ENCODE measurements around the gene TGFBR3.

Gene TGFBR3

GRCh38 chr1:91885716-91886506 lies at the start of gene TGFBR3:
Gene TGFBR3 (minus strand): TSS chr1:91886151. CDS start chr1:91861531, 24,620 bp downstream.
- Histone ChIP-seq H3K36me3 (ENCODE audit: control insufficient read depth in 1 of 2, insufficient read depth in 2 of 2, low read length in 2 of 2) (no peaks in the 10 kb centered on the region), H3K4me1 (ENCODE audit: control insufficient read depth in 1 of 2, insufficient read depth in 2 of 2, low read length in 2 of 2) (peaks cover 0 to 11% of the 10 kb centered on the region in 2 donors), H3K4me3 (ENCODE audit: low read depth in 1 of 2, low read length in 2 of 2) (peak within 1 kb of the TSS; percentile 77 to 97), H3K27me3 (ENCODE audit: low read depth, low read length) (no peaks in the 10 kb centered on the region), H3K27ac (ENCODE audit: low read length) (peak within 1 kb of the TSS; percentile 71), H3K9me3 (ENCODE audit: control insufficient read depth in 1 of 2, low read length in 2 of 2) (no peaks in the 10 kb centered on the region)

DNA sequence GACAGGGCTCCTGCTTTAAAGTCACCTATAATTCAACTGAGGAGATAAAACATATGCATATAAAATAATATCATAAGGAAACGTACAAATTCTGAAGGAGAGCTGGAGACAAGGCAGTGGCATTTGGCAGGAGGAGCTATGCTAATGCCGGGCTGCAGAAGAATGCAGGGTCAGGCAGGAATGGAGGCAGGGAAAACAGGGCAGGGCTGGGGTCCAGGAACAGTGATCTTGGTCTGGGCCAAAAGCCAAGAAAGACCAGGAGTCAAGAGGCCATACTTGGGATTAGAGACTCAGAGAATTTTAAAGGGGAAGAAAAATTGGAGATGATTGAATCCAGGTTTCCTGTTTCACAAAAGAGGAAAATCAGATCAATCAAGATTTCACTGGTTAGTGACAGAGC lies 43.3 kb upstream of the TGFBR3 start:
- H3K36me3 ChIP-seq (ENCODE audit: control insufficient read depth in 1 of 2, insufficient read depth in 2 of 2, low read length in 2 of 2), result no peaks in the 10 kb centered on the region
- no peaks in the 10 kb centered on the region for H3K4me1 ChIP-seq (ENCODE audit: control insufficient read depth in 1 of 2, insufficient read depth in 2 of 2, low read length in 2 of 2)
- H3K27ac ChIP-seq (ENCODE audit: low read length), result no peak overlapping the region
- no peaks in the 10 kb centered on the region for H3K27me3 ChIP-seq (ENCODE audit: low read depth, low read length)
- H3K9me3 ChIP-seq (ENCODE audit: control insufficient read depth in 1 of 2, low read length in 2 of 2), result no peaks in the 10 kb centered on the region
- H3K4me3 ChIP-seq (ENCODE audit: low read depth in 1 of 2, low read length in 2 of 2), result no peak overlapping the region

- no peak overlapping the region for H3K4me3 ChIP-seq (ENCODE audit: low read depth in 1 of 2, low read length in 2 of 2)
- no peaks in the 10 kb centered on the region for H3K4me1 ChIP-seq (ENCODE audit: control insufficient read depth in 1 of 2, insufficient read depth in 2 of 2, low read length in 2 of 2)
- H3K27me3 ChIP-seq (ENCODE audit: low read depth, low read length), result no peaks in the 10 kb centered on the region
- no peaks in the 10 kb centered on the region for H3K9me3 ChIP-seq (ENCODE audit: control insufficient read depth in 1 of 2, low read length in 2 of 2)
- no peaks in the 10 kb centered on the region for H3K36me3 ChIP-seq (ENCODE audit: control insufficient read depth in 1 of 2, insufficient read depth in 2 of 2, low read length in 2 of 2)
- H3K27ac ChIP-seq (ENCODE audit: low read length), result no peak overlapping the region
Measured at GRCh38 chr1:91928026-91928425, 42.1 kb upstream of the TGFBR3 start.

DNA sequence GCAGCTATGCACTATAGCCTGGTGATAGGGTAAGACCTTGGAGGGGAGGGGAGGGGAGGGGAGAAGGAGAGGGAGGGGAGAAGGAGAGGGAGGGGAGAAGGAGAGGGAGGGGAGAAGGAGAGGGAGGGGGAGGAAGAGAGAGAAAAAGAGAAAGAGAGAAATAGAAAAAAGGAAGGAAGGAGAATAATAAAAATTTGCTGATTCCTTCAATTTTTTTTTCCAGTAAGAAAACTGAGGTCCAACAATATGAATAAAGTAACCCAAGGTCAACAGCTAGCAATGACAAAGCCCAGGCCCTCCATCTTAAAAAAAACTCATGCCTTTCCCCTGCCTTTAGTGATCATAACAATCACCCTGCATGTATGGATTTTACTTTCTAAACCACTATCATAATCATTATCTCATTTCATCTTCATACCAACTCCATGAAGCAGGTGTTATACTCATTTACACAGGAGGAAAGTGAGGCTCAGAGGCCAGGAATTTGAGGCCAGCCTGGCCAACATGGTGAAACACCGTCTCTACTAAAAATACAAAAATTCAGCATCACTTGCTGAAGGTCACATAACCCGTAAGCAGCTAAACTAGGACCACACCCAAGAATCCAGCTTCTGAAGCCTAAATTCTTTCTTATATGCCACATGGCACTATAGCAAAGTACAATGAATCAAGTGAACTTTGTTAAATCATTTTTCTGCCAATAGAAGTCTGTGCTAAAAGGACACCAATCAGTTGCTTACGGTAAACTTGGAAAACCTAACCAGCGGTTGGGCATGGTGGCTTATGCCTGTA lies 39.9 kb upstream of the TGFBR3 start:
- no peaks in the 10 kb centered on the region for H3K9me3 ChIP-seq (ENCODE audit: control insufficient read depth in 1 of 2, low read length in 2 of 2)
- H3K4me3 ChIP-seq (ENCODE audit: low read depth in 1 of 2, low read length in 2 of 2), result no peak overlapping the region
- H3K4me1 ChIP-seq (ENCODE audit: control insufficient read depth in 1 of 2, insufficient read depth in 2 of 2, low read length in 2 of 2), result no peaks in the 10 kb centered on the region
- H3K27me3 ChIP-seq (ENCODE audit: low read depth, low read length), result no peaks in the 10 kb centered on the region
- no peak overlapping the region for H3K27ac ChIP-seq (ENCODE audit: low read length)
- no peaks in the 10 kb centered on the region for H3K36me3 ChIP-seq (ENCODE audit: control insufficient read depth in 1 of 2, insufficient read depth in 2 of 2, low read length in 2 of 2)

- Histone ChIP-seq H3K4me3 (ENCODE audit: low read depth in 1 of 2, low read length in 2 of 2) (no peak overlapping the region), H3K36me3 (ENCODE audit: control insufficient read depth in 1 of 2, insufficient read depth in 2 of 2, low read length in 2 of 2) (no peaks in the 10 kb centered on the region), H3K27me3 (ENCODE audit: low read depth, low read length) (no peaks in the 10 kb centered on the region), H3K4me1 (ENCODE audit: control insufficient read depth in 1 of 2, insufficient read depth in 2 of 2, low read length in 2 of 2) (no peaks in the 10 kb centered on the region), H3K27ac (ENCODE audit: low read length) (no peak overlapping the region), H3K9me3 (ENCODE audit: control insufficient read depth in 1 of 2, low read length in 2 of 2) (no peaks in the 10 kb centered on the region)
Measured at GRCh38 chr1:91924146-91924545, 38.2 kb upstream of the TGFBR3 start.

DNA sequence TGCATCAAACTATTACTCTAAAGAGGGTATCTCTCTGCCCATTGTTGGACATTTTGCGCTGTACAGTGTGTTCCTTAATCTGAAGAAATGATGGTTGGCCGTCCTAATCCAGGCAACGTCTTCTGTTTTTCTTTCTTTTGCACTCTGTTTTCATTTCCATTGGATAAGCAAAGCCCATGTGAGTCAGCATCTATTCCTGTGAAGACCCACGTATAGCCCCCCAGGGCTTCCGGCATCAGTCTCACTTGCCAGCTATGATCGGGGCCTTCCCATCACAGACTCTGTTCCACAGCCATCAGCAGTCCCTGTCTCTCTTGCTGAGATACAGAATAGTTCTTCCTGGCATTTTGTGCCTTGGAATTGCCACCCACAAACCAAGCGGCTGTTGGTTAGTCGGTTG lies 34.0 kb upstream of the TGFBR3 start:
- H3K9me3 ChIP-seq (ENCODE audit: control insufficient read depth in 1 of 2, low read length in 2 of 2), result no peaks in the 10 kb centered on the region
- no peaks in the 10 kb centered on the region for H3K36me3 ChIP-seq (ENCODE audit: control insufficient read depth in 1 of 2, insufficient read depth in 2 of 2, low read length in 2 of 2)
- no peak overlapping the region for H3K27ac ChIP-seq (ENCODE audit: low read length)
- no peak overlapping the region for H3K4me3 ChIP-seq (ENCODE audit: low read depth in 1 of 2, low read length in 2 of 2)
- H3K4me1 ChIP-seq (ENCODE audit: control insufficient read depth in 1 of 2, insufficient read depth in 2 of 2, low read length in 2 of 2), result no peaks in the 10 kb centered on the region
- no peaks in the 10 kb centered on the region for H3K27me3 ChIP-seq (ENCODE audit: low read depth, low read length)

- no peaks in the 10 kb centered on the region for H3K4me1 ChIP-seq (ENCODE audit: control insufficient read depth in 1 of 2, insufficient read depth in 2 of 2, low read length in 2 of 2)
- no peaks in the 10 kb centered on the region for H3K27me3 ChIP-seq (ENCODE audit: low read depth, low read length)
- H3K4me3 ChIP-seq (ENCODE audit: low read depth in 1 of 2, low read length in 2 of 2), result no peak overlapping the region
Measured at GRCh38 chr1:91916811-91917460, 31.0 kb upstream of the TGFBR3 start.

DNA sequence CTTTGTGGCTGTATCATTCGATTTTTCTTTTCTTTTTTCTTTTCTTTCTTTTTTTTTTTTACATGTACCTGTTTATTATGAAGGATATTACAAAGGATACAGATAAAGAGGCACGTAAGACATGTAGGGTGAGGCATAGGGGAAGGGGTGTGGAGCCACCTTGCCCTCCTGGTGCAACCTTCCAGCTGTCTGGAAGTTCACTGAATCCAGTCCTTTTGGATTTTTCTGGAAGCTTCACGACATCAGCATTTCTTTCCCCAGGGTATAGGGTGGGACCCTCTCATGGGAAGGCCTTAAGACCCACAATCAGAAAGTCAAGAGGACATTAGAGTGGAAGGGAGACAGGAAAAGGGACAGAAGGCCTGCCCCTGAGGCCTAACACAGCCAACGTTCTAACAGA lies 30.1 kb upstream of the TGFBR3 start:
- Histone ChIP-seq H3K27ac (ENCODE audit: low read length) (no peak overlapping the region), H3K4me1 (ENCODE audit: control insufficient read depth in 1 of 2, insufficient read depth in 2 of 2, low read length in 2 of 2) (no peaks in the 10 kb centered on the region), H3K4me3 (ENCODE audit: low read depth in 1 of 2, low read length in 2 of 2) (no peak overlapping the region), H3K27me3 (ENCODE audit: low read depth, low read length) (no peaks in the 10 kb centered on the region), H3K36me3 (ENCODE audit: control insufficient read depth in 1 of 2, insufficient read depth in 2 of 2, low read length in 2 of 2) (no peaks in the 10 kb centered on the region), H3K9me3 (ENCODE audit: control insufficient read depth in 1 of 2, low read length in 2 of 2) (no peaks in the 10 kb centered on the region)

More at GRCh38 chr1:91916811-91917460, 31.0 kb upstream of the TGFBR3 start:
- Histone ChIP-seq H3K9me3 (ENCODE audit: control insufficient read depth in 1 of 2, low read length in 2 of 2) (no peaks in the 10 kb centered on the region), H3K36me3 (ENCODE audit: control insufficient read depth in 1 of 2, insufficient read depth in 2 of 2, low read length in 2 of 2) (no peaks in the 10 kb centered on the region), H3K27ac (ENCODE audit: low read length) (no peak overlapping the region)

- Histone ChIP-seq H3K4me1 (ENCODE audit: control insufficient read depth in 1 of 2, insufficient read depth in 2 of 2, low read length in 2 of 2) (no peaks in the 10 kb centered on the region), H3K36me3 (ENCODE audit: control insufficient read depth in 1 of 2, insufficient read depth in 2 of 2, low read length in 2 of 2) (no peaks in the 10 kb centered on the region), H3K9me3 (ENCODE audit: control insufficient read depth in 1 of 2, low read length in 2 of 2) (no peaks in the 10 kb centered on the region), H3K4me3 (ENCODE audit: low read depth in 1 of 2, low read length in 2 of 2) (no peak overlapping the region), H3K27ac (ENCODE audit: low read length) (no peak overlapping the region), H3K27me3 (ENCODE audit: low read depth, low read length) (no peaks in the 10 kb centered on the region)
Measured at GRCh38 chr1:91913018-91913417, 27.1 kb upstream of the TGFBR3 start.

DNA sequence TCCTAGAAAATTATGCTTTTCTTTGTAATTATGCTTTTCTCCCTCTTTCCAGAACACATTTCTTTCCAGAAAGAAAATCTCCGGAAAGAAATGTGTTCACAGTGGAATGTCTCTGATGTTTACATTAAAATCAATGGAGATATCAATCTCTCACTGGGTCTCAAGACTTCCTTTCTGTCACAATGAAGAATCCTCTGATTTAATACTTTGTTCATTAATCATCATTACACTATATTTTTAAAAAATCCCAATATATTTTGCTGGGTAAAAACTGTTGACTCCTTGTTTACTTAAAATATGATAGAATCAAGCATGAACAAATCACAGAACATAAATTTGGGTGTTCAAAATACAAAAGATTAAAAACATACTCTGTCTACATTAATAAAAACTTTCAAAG lies 26.3 kb upstream of the TGFBR3 start:
- Histone ChIP-seq H3K4me1 (ENCODE audit: control insufficient read depth in 1 of 2, insufficient read depth in 2 of 2, low read length in 2 of 2) (no peaks in the 10 kb centered on the region), H3K27ac (ENCODE audit: low read length) (no peak overlapping the region), H3K27me3 (ENCODE audit: low read depth, low read length) (no peaks in the 10 kb centered on the region), H3K36me3 (ENCODE audit: control insufficient read depth in 1 of 2, insufficient read depth in 2 of 2, low read length in 2 of 2) (no peaks in the 10 kb centered on the region), H3K9me3 (ENCODE audit: control insufficient read depth in 1 of 2, low read length in 2 of 2) (no peaks in the 10 kb centered on the region), H3K4me3 (ENCODE audit: low read depth in 1 of 2, low read length in 2 of 2) (no peak overlapping the region)

- no peaks in the 10 kb centered on the region for H3K9me3 ChIP-seq (ENCODE audit: control insufficient read depth in 1 of 2, low read length in 2 of 2)
- no peaks in the 10 kb centered on the region for H3K36me3 ChIP-seq (ENCODE audit: control insufficient read depth in 1 of 2, insufficient read depth in 2 of 2, low read length in 2 of 2)
- no peaks in the 10 kb centered on the region for H3K27me3 ChIP-seq (ENCODE audit: low read depth, low read length)
- peaks cover 6 to 10% of the 10 kb centered on the region in 2 donors for H3K4me1 ChIP-seq (ENCODE audit: control insufficient read depth in 1 of 2, insufficient read depth in 2 of 2, low read length in 2 of 2)
- H3K4me3 ChIP-seq (ENCODE audit: low read depth in 1 of 2, low read length in 2 of 2), result no peak overlapping the region
- H3K27ac ChIP-seq (ENCODE audit: low read length), result no peak overlapping the region
Measured at GRCh38 chr1:91901231-91901630, 15.3 kb upstream of the TGFBR3 start.

All from muscle layer of duodenum (tissue), 2 donors.